NT2/D1 (cell line): ENCODE results near the gene LPP.

Experiments used
- DNase-seq: peaks from one replicate; pipeline ENCODE4 v3.0.0-alpha.2; 2011; ENCODE audit warnings: low read depth, low spot score
- H3K27me3 ChIP-seq: 2 replicates; pipeline ENCODE4 v1.6.0; 2011; ENCODE audit warnings: mild to moderate bottlenecking; ENCODE audit not compliant: insufficient read length, insufficient read depth
- H3K36me3 ChIP-seq: 2 replicates; pipeline ENCODE4 v1.6.1; 2011; ENCODE audit warnings: mild to moderate bottlenecking, low read length, mixed read lengths; ENCODE audit not compliant: insufficient read depth, insufficient read length
- H3K4me1 ChIP-seq: 2 replicates; pipeline ENCODE4 v1.5.1; 2011; ENCODE audit not compliant: insufficient read depth, insufficient read length
- H3K4me3 ChIP-seq: 2 replicates; pipeline ENCODE4 v1.5.1; 2011; ENCODE audit warnings: low read depth; ENCODE audit not compliant: insufficient read length
- H3K9ac ChIP-seq: 2 replicates; pipeline ENCODE4 v1.6.0; 2011; ENCODE audit warnings: low read depth; ENCODE audit not compliant: insufficient read length
- H3K9me3 ChIP-seq: 2 replicates; pipeline ENCODE4 v1.5.1; 2011; ENCODE audit warnings: mild to moderate bottlenecking, low read length; ENCODE audit not compliant: insufficient read depth
- SUZ12 ChIP-seq: IDR thresholded peaks from 2 replicates; pipeline ENCODE4 v1.6.1; 2011; ENCODE audit not compliant: insufficient read length, insufficient read depth; ENCODE audit errors: extremely low read depth
- YY1 ChIP-seq: IDR thresholded peaks from 2 replicates; pipeline ENCODE4 v1.6.1; 2011; ENCODE audit not compliant: insufficient read length, insufficient read depth
- ZNF274 ChIP-seq: IDR thresholded peaks from 2 replicates; pipeline ENCODE4 v1.6.1; 2011; ENCODE audit warnings: mild to moderate bottlenecking, low read depth, low read length

Gene LPP

GRCh38 chr3:188180114-188180513, 26.2 kb downstream of the LPP start:
- Histone ChIP-seq H3K4me3 (no peak overlapping the region), H3K27me3 (no peaks in the 10 kb centered on the region), H3K36me3 (peaks cover 48% of the 10 kb centered on the region), H3K9me3 (no peaks in the 10 kb centered on the region), H3K9ac (no peak overlapping the region), H3K4me1 (peaks cover 9% of the 10 kb centered on the region)
- TF ChIP-seq YY1 (no peak), ZNF274 (no peak), SUZ12 (no peak)
- no peak for DNase-seq

- Histone ChIP-seq H3K36me3 (peaks cover 33% of the 10 kb centered on the region), H3K27me3 (no peaks in the 10 kb centered on the region), H3K9ac (no peak overlapping the region), H3K4me1 (peaks cover 9% of the 10 kb centered on the region), H3K4me3 (no peak overlapping the region), H3K9me3 (no peaks in the 10 kb centered on the region)
- no peak for TF ChIP-seq ZNF274
- no peak for DNase-seq
Observed at GRCh38 chr3:188183452-188183851, 29.5 kb downstream of the LPP start.

- Histone ChIP-seq H3K9ac (no peak overlapping the region), H3K4me1 (peaks cover 9% of the 10 kb centered on the region), H3K9me3 (no peaks in the 10 kb centered on the region), H3K27me3 (no peaks in the 10 kb centered on the region), H3K36me3 (peaks cover 28% of the 10 kb centered on the region), H3K4me3 (no peak overlapping the region)
- TF ChIP-seq SUZ12 (no peak), YY1 (no peak), ZNF274 (no peak)
- DNase-seq: no peak
Observed at GRCh38 chr3:188184160-188184559, 30.2 kb downstream of the LPP start.

GRCh38 chr3:188184649-188185048, 30.7 kb downstream of the LPP start:
- H3K27me3 ChIP-seq: no peaks in the 10 kb centered on the region
- H3K9me3 ChIP-seq: no peaks in the 10 kb centered on the region
- no peak overlapping the region for H3K4me3 ChIP-seq
- TF ChIP-seq YY1 (no peak), SUZ12 (no peak), ZNF274 (no peak)
- H3K9ac ChIP-seq: no peak overlapping the region
- H3K36me3 ChIP-seq: peaks cover 23% of the 10 kb centered on the region
- H3K4me1 ChIP-seq: peaks cover 9% of the 10 kb centered on the region
- no peak for DNase-seq

- H3K9me3 ChIP-seq: no peaks in the 10 kb centered on the region
- H3K36me3 ChIP-seq: peaks cover 17% of the 10 kb centered on the region
- DNase-seq: no peak
- no peak overlapping the region for H3K9ac ChIP-seq
- peaks cover 4% of the 10 kb centered on the region for H3K4me1 ChIP-seq
- H3K4me3 ChIP-seq: no peak overlapping the region
- H3K27me3 ChIP-seq: no peaks in the 10 kb centered on the region
- TF ChIP-seq ZNF274: no peak
- no peak for TF ChIP-seq SUZ12
- TF ChIP-seq YY1: no peak
Observed at GRCh38 chr3:188185717-188186251, 31.8 kb downstream of the LPP start.

- Histone ChIP-seq H3K4me1 (peaks cover 4% of the 10 kb centered on the region), H3K9me3 (no peaks in the 10 kb centered on the region), H3K9ac (no peak overlapping the region), H3K4me3 (no peak overlapping the region), H3K27me3 (no peaks in the 10 kb centered on the region), H3K36me3 (peaks cover 20% of the 10 kb centered on the region)
- TF ChIP-seq ZNF274 (no peak), SUZ12 (no peak), YY1 (no peak)
- DNase-seq: no peak
Observed at GRCh38 chr3:188187053-188187452, 33.1 kb downstream of the LPP start.

- Histone ChIP-seq H3K4me1 (peaks cover 4% of the 10 kb centered on the region), H3K4me3 (no peak overlapping the region), H3K36me3 (peaks cover 19% of the 10 kb centered on the region), H3K27me3 (no peaks in the 10 kb centered on the region), H3K9ac (no peak overlapping the region), H3K9me3 (no peaks in the 10 kb centered on the region)
- no peak for DNase-seq
- TF ChIP-seq SUZ12: no peak
- TF ChIP-seq YY1: no peak
- no peak for TF ChIP-seq ZNF274
Observed at GRCh38 chr3:188188911-188189310, 35.0 kb downstream of the LPP start.
